Naive thymus-derived CD4-positive, alpha-beta T cell (primary cell): ENCODE data around the gene CRACR2B. TPM values are rescaled to one million over a fixed set of nuclear protein-coding genes. Genes with fewer than 3 reads are reported as not detected.

Source experiments
- ATAC-seq: fragments of 150-1000 bp; cut with Tn5 transposase; 2 replicates; pipeline ENCODE4 v1.10.0; 2021; ENCODE audit warnings: mild to moderate bottlenecking, moderate library complexity
- CTCF ChIA-PET: fragments of 350-600 bp; sonication (Branson Sonifier 250); formaldehyde crosslinking; loops from one replicate; lab custom pipeline; 2021; ENCODE audit warnings: antibody characterized with exemption; lab: Charles Lee
- POLR2A ChIA-PET: fragments of 350-600 bp; sonication (Branson Sonifier 250); formaldehyde crosslinking; loops from one replicate; lab custom pipeline; 2021; ENCODE audit warnings: antibody characterized with exemption, inconsistent platforms; lab: Charles Lee
- DNase-seq, 9 donors: peaks; one replicate each; pipeline versions ENCODE4 v3.0.0 to v3.0.0-alpha.2; 2020 to 2022; ENCODE audit warnings: mixed read lengths in 1 of 9
- H3K27ac ChIP-seq: one replicate; pipeline ENCODE4 v1.7.0; 2013; ENCODE audit warnings: mild to moderate bottlenecking, low read depth, low read length, moderate library complexity
- H3K27me3 ChIP-seq, 2 donors: one replicate each; pipeline ENCODE4 v1.7.0; 2013; ENCODE audit warnings: low read length in 2 of 2, mild to moderate bottlenecking in 2 of 2, moderate library complexity in 2 of 2; ENCODE audit not compliant: control insufficient read depth in 2 of 2, insufficient read depth in 2 of 2
- H3K36me3 ChIP-seq, 3 experiments: 1 replicate in 2 of 3; 2 replicates in 1 of 3; pipeline ENCODE4 v1.7.0; 2013; ENCODE audit warnings: low read length in 3 of 3, mild to moderate bottlenecking in 3 of 3, moderate library complexity in 1 of 3; ENCODE audit not compliant: insufficient read depth in 3 of 3, control insufficient read depth in 2 of 3
- H3K4me1 ChIP-seq, 2 donors: one replicate each; pipeline ENCODE4 v1.7.0; 2013; ENCODE audit warnings: low read length in 2 of 2, mild to moderate bottlenecking in 2 of 2, moderate library complexity in 1 of 2; ENCODE audit not compliant: control insufficient read depth in 2 of 2, insufficient read depth in 2 of 2
- H3K4me3 ChIP-seq: 2 replicates; pipeline ENCODE4 v1.7.0; 2013; ENCODE audit warnings: mild to moderate bottlenecking, low read length
- H3K9me3 ChIP-seq, 3 experiments: 1 replicate in 2 of 3; 2 replicates in 1 of 3; pipeline ENCODE4 v1.7.0; 2013; ENCODE audit warnings: low read length in 3 of 3; ENCODE audit not compliant: control insufficient read depth in 2 of 3
- H3K27ac Mint-ChIP-seq, 9 donors: one replicate each; pipeline ENCODE4 v1.8.0; 2020 to 2022; ENCODE audit warnings: mixed read lengths in 9 of 9, mild to moderate bottlenecking in 8 of 9, moderate library complexity in 5 of 9, inconsistent platforms in 2 of 9
- H3K27me3 Mint-ChIP-seq, 5 donors: one replicate each; pipeline ENCODE4 v1.8.0; 2021 to 2022; ENCODE audit warnings: mixed read lengths in 5 of 5, mild to moderate bottlenecking in 1 of 5
- H3K36me3 Mint-ChIP-seq, 5 donors: one replicate each; pipeline ENCODE4 v1.8.0; 2020 to 2022; ENCODE audit warnings: mixed read lengths in 5 of 5, mild to moderate bottlenecking in 3 of 5, inconsistent platforms in 1 of 5
- H3K4me1 Mint-ChIP-seq, 7 donors: one replicate each; pipeline ENCODE4 v1.8.0; 2020 to 2022; ENCODE audit warnings: mixed read lengths in 7 of 7, mild to moderate bottlenecking in 3 of 7, inconsistent platforms in 1 of 7
- H3K4me3 Mint-ChIP-seq, 10 donors: one replicate each; pipeline ENCODE4 v1.8.0; 2020 to 2022; ENCODE audit warnings: mild to moderate bottlenecking in 10 of 10, mixed read lengths in 10 of 10, moderate library complexity in 6 of 10, inconsistent platforms in 2 of 10
- H3K9me3 Mint-ChIP-seq, 11 donors: one replicate each; pipeline ENCODE4 v1.8.0; 2020 to 2022; ENCODE audit warnings: mixed read lengths in 11 of 11, mild to moderate bottlenecking in 4 of 11, inconsistent platforms in 1 of 11, moderate library complexity in 1 of 11
- intact Hi-C, 2 donors: fragments of 100-400 bp; cut with micrococcal nuclease; formaldehyde crosslinking; loops; one replicate each; pipeline ENCODE4 v1.15.1; 2023
- polyA plus RNA-seq, 2 donors: library from polyadenylated mRNA; unstranded; fragments of 300-500 nt; fragmentation: Illumina TruSeq; gene quantifications; one replicate each; pipeline ENCODE4 v1.2.3, GENCODE V29; 2021
- total RNA-seq, 6 experiments: library from RNA in 5 of 6; stranded (reverse) in 5 of 6; gene quantifications; 1 replicate in 5 of 6; 2 replicates in 1 of 6; pipeline ENCODE4 v1.2.3 and lab custom pipeline; 2021 to 2026

Gene CRACR2B
- total and polyA plus RNA-seq, 7 experiments from 2014 or later = 0.62 to 3.9 (median 2.0) TPM; not detected in 3

DNA sequence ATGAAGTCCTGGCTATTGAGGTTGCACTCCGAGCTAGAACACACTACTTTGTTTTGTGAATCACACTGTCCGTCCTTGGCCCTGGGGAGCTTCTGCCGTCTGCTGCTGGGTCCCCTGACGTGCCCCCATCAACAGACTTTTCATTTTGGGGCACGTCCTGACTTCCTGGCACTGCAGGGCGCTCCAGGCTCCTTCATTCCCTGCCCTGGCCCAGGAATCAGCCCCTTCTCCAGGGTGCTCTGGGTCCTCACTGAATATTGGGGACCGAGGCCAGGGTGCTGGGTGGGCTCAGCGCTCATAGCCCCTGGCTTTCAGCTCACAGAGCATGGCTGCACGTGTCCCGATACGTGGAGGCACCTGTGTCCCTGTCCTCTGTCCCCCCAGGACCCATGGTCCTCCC lies 37.2 kb downstream of the CRACR2B start:
- Histone ChIP-seq H3K27ac (no peak overlapping the region), H3K4me1 (no peaks in the 10 kb centered on the region), H3K27me3 (no peaks in the 10 kb centered on the region), H3K4me3 (no peak overlapping the region), H3K9me3 (no peaks in the 10 kb centered on the region), H3K36me3 (peaks cover 0 to 14% (median 0%) of the 10 kb centered on the region in 3 experiments)
- ATAC-seq = no peak
- Mint-ChIP-seq H3K36me3 (no peaks in the 10 kb centered on the region), H3K4me1 (peaks cover 0 to 4% (median 0%) of the 10 kb centered on the region in 7 donors), H3K9me3 (no peaks in the 10 kb centered on the region), H3K27ac (peak overlapping the region in 1 of 9 donors; percentile 59), H3K4me3 (no peak overlapping the region), H3K27me3 (no peaks in the 10 kb centered on the region)
- no peak for DNase-seq
- CTCF ChIA-PET = no interaction called here
- intact Hi-C loops = no loop called here
- POLR2A ChIA-PET = no interaction called here

DNA sequence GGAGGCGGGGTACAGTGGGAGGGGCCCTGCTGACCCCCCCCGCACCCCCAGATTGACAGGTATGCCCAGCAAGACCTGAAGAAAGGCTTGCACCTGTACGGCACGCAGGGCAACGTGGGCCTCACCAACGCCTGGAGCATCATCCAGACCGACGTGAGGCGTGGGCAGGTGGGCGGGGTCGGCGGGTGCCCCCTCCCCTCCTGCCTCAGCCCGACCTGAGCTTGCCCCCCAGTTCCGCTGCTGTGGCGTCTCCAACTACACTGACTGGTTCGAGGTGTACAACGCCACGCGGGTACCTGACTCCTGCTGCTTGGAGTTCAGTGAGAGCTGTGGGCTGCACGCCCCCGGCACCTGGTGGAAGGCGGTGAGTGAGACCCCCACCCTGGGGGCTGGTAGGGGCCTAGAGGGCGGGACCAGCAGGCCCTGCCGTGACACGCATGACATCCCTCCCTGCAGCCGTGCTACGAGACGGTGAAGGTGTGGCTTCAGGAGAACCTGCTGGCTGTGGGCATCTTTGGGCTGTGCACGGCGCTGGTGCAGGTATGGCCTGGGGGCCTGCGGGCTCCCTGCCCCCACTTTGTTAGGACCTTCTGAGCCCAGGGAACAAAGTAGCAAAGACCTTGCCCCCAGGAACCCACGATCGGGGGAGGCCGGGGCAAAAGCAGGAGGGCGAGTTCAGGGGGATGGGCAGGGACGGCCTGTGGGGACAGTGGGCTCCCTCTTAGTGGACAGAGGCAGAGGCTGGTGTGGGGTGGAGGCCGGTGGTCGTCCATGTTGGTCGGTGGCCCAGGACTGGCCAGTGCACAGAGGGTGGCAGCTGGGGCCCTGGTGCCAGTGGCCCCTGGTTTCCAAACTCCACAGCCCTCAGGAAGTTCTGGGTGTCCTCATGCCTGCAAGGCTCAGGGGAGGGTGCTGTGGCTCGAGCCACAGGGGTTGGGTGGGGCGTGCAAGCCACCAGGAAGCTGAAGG lies 38.0 kb downstream of the CRACR2B start:
- CTCF ChIA-PET = no interaction called here
- Mint-ChIP-seq H3K27me3 (no peaks in the 10 kb centered on the region), H3K36me3 (no peaks in the 10 kb centered on the region), H3K9me3 (no peaks in the 10 kb centered on the region), H3K4me1 (peaks cover 0 to 4% (median 0%) of the 10 kb centered on the region in 7 donors), H3K4me3 (no peak overlapping the region), H3K27ac (peak overlapping the region in 1 of 9 donors; percentile 23)
- Histone ChIP-seq H3K4me3 (no peak overlapping the region), H3K4me1 (no peaks in the 10 kb centered on the region), H3K9me3 (no peaks in the 10 kb centered on the region), H3K27me3 (no peaks in the 10 kb centered on the region), H3K27ac (no peak overlapping the region), H3K36me3 (peaks cover 0 to 14% (median 0%) of the 10 kb centered on the region in 3 experiments)
- POLR2A ChIA-PET = no interaction called here
- intact Hi-C loops = no loop called here
- DNase-seq (no peak), ATAC-seq (no peak)

DNA sequence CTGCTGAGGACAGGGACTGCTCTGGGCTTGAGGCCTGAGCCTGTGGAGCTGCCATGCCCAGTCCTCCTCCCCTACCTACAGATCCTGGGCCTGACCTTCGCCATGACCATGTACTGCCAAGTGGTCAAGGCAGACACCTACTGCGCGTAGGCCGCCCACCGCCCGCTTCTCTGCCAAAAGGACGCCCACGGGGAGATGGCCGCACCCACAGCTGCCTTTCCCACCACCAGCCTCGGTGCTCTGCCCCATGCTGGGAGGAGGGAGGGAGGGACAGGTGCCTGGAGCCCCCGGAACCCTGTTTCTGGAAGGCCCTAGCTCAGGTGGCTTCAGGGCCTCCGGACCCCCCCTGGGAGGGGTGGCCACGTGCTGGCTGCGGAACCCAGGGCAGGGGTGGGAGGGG lies 38.8 kb downstream of the CRACR2B start:
- ATAC-seq = no peak
- H3K27ac ChIP-seq = no peak overlapping the region
- Mint-ChIP-seq H3K4me1 (peaks cover 0 to 4% (median 0%) of the 10 kb centered on the region in 7 donors), H3K36me3 (no peaks in the 10 kb centered on the region), H3K4me3 (no peak overlapping the region), H3K27me3 (no peaks in the 10 kb centered on the region), H3K27ac (no peak overlapping the region), H3K9me3 (no peaks in the 10 kb centered on the region)
- no peaks in the 10 kb centered on the region for H3K27me3 ChIP-seq
- CTCF ChIA-PET = no interaction called here
- intact Hi-C loops = no loop called here
- no peaks in the 10 kb centered on the region for H3K4me1 ChIP-seq
- H3K4me3 ChIP-seq = no peak overlapping the region
- H3K9me3 ChIP-seq = no peaks in the 10 kb centered on the region
- POLR2A ChIA-PET = no interaction called here
- no peak for DNase-seq
- peaks cover 0 to 14% (median 0%) of the 10 kb centered on the region in 3 experiments for H3K36me3 ChIP-seq

DNA sequence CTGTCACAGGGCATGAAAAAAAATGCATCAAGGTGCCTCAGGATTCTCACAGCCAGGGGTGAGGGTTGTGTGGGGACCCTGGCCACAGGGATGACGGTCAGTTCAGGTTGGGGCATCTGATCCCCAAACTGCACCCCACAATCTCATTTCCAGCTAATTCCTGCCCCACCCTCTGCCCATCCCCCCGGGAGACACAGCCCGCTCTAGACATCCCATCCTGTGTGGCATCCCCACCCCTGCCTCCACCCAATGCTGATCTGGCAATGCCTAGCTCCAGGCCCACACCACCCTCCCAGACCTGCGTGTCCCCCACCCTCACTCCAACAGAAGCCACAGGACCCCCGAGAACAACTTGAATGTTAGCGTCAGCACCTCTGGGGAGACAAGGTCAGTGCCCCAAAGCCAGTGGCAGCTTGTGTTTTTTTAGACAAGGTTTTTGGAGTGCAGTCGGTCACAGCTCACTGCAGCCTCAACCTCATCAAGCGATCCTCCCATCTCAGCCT lies 40.2 kb downstream of the CRACR2B start:
- intact Hi-C loops = no loop called here
- ATAC-seq (no peak), DNase-seq (no peak)
- Histone ChIP-seq H3K4me1 (no peaks in the 10 kb centered on the region), H3K36me3 (peaks cover 0 to 20% (median 0%) of the 10 kb centered on the region in 3 experiments), H3K9me3 (no peaks in the 10 kb centered on the region), H3K27me3 (no peaks in the 10 kb centered on the region), H3K27ac (no peak overlapping the region), H3K4me3 (no peak overlapping the region)
- ChIA-PET CTCF (no interaction called here), POLR2A (no interaction called here)
- no peaks in the 10 kb centered on the region for H3K9me3 Mint-ChIP-seq
- H3K4me1 Mint-ChIP-seq = no peaks in the 10 kb centered on the region
- peak overlapping the region in 1 of 9 donors; percentile 73 for H3K27ac Mint-ChIP-seq
- no peak overlapping the region for H3K4me3 Mint-ChIP-seq
- no peaks in the 10 kb centered on the region for H3K27me3 Mint-ChIP-seq
- no peaks in the 10 kb centered on the region for H3K36me3 Mint-ChIP-seq

DNA sequence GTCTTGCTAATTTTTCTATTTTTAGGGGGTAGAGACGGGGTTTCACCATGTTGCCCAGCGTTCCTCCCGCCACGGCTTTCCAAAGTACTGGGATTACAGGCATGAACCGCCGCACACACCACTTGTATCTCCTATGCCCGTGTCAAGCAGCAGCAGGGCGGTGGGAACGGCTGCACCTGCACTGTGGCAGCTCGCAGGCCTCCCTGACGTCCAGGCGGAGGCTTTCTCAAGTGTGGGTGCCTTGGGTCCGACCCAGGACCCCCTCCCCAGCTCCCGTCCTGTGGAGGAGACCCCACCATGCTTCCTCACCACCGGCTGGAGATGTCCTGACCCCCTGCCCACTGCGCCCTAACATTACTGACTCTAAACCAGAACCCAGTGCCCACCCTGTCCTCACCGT lies 40.7 kb downstream of the CRACR2B start:
- no peak overlapping the region for H3K4me3 ChIP-seq
- Mint-ChIP-seq H3K27ac (peak overlapping the region in 1 of 9 donors; percentile 73), H3K4me3 (no peak overlapping the region), H3K9me3 (no peaks in the 10 kb centered on the region), H3K4me1 (no peaks in the 10 kb centered on the region), H3K36me3 (peaks cover 0 to 2% (median under 1%) of the 10 kb centered on the region in 5 donors), H3K27me3 (no peaks in the 10 kb centered on the region)
- H3K4me1 ChIP-seq = no peaks in the 10 kb centered on the region
- POLR2A ChIA-PET = no interaction called here
- no peaks in the 10 kb centered on the region for H3K9me3 ChIP-seq
- intact Hi-C loops = no loop called here
- no peaks in the 10 kb centered on the region for H3K27me3 ChIP-seq
- H3K36me3 ChIP-seq = peaks cover 0 to 21% (median 0%) of the 10 kb centered on the region in 3 experiments
- DNase-seq (no peak), ATAC-seq (no peak)
- H3K27ac ChIP-seq = no peak overlapping the region
- CTCF ChIA-PET = no interaction called here

DNA sequence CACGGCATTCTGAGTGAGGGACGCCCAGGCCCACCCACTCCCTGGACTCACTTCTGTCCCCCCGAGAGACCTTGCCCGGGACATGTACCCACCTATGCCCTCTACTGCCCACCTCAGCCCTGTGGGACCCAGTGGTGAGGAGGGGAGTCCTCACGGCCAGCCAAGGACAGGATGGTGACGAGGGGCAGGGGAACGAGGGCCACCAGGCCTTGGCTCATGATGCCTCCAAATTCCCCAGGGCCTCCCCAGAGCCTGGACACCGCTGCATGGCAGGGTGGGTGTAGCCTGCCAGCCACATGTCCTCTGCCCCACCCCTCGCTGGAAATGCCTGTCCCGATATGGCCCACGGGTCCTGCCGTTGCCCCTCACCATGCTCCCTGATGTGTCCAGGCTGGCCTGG lies 41.1 kb downstream of the CRACR2B start:
- H3K36me3 ChIP-seq = peaks cover 0 to 21% (median 0%) of the 10 kb centered on the region in 3 experiments
- no peaks in the 10 kb centered on the region for H3K27me3 ChIP-seq
- no peaks in the 10 kb centered on the region for H3K4me1 ChIP-seq
- CTCF ChIA-PET = no interaction called here
- POLR2A ChIA-PET = no interaction called here
- Mint-ChIP-seq H3K27me3 (no peaks in the 10 kb centered on the region), H3K9me3 (no peaks in the 10 kb centered on the region), H3K27ac (no peak overlapping the region), H3K36me3 (peaks cover 0 to 6% (median 4%) of the 10 kb centered on the region in 5 donors), H3K4me1 (no peaks in the 10 kb centered on the region), H3K4me3 (no peak overlapping the region)
- intact Hi-C loops = no loop called here
- no peak for DNase-seq
- no peak overlapping the region for H3K27ac ChIP-seq
- no peaks in the 10 kb centered on the region for H3K9me3 ChIP-seq
- H3K4me3 ChIP-seq = no peak overlapping the region
- ATAC-seq = no peak
